BLaER1 treated with 17β-estradiol and CSF1 and Interleukin-3, amounts not matched to agents 10 nM and 100 nM (cell line): ENCODE data around the gene SIRT6.
"Not testable (repeated sequence)": the region's sequence is repeated elsewhere in the genome, so short reads cannot be mapped to it uniquely, and the experiment has no call there.

Experiments used
- H3K27ac ChIP-seq, 11 experiments: shearing (Covaris generic); formaldehyde crosslinking; 2 replicates each; pipeline ENCODE4 v1.8.1; 2022
- H3K27me3 ChIP-seq, 11 experiments: shearing (Covaris generic); formaldehyde crosslinking; 2 replicates each; pipeline ENCODE4 v1.8.1; 2022
- H3K36me3 ChIP-seq, 11 experiments: shearing (Covaris generic); formaldehyde crosslinking; 2 replicates each; pipeline ENCODE4 v1.8.1; 2022
- H3K4me1 ChIP-seq, 10 experiments: shearing (Covaris generic); formaldehyde crosslinking; 2 replicates each; pipeline ENCODE4 v1.8.1; 2022
- H3K4me2 ChIP-seq, 11 experiments: shearing (Covaris generic); formaldehyde crosslinking; 2 replicates each; pipeline ENCODE4 v1.8.1; 2022
- H3K4me3 ChIP-seq, 10 experiments: shearing (Covaris generic); formaldehyde crosslinking; 2 replicates each; pipeline ENCODE4 v1.8.1; 2022
- H3K9ac ChIP-seq, 11 experiments: shearing (Covaris generic); formaldehyde crosslinking; 2 replicates each; pipeline ENCODE4 v1.8.1; 2022
- H3K9me3 ChIP-seq, 11 experiments: shearing (Covaris generic); formaldehyde crosslinking; replicated peaks in 1 of 11; 2 replicates each; pipeline ENCODE4 v1.8.1; 2022
- H4K20me1 ChIP-seq, 11 experiments: shearing (Covaris generic); formaldehyde crosslinking; 2 replicates each; pipeline ENCODE4 v1.8.1; 2022
- Cebpa-rat ChIP-seq, 11 experiments: shearing (Covaris generic); IDR thresholded peaks; 2 replicates each; pipeline ENCODE4 v1.8.1; 2022

SIRT6 gene

GRCh38 chr19:4152241-4152998 lies 29.9 kb downstream of the SIRT6 start:
- Histone ChIP-seq H3K4me3 (no peak overlapping the region), H3K4me1 (peaks cover 6 to 46% (median 33%) of the 10 kb centered on the region in 10 experiments; a peak in 19 of 20 replicates), H3K27me3 (no peaks in the 10 kb centered on the region), H4K20me1 (no peaks in the 10 kb centered on the region; a peak in 1 of 22 replicates), H3K9ac (no peak overlapping the region), H3K4me2 (peak overlapping the region in 4 of 11 experiments; percentile 6 to 74 (median 60); a peak in 5 of 22 replicates), H3K27ac (no peak overlapping the region), H3K36me3 (no peaks in the 10 kb centered on the region), H3K9me3 (no peaks in the 10 kb centered on the region)
- TF ChIP-seq Cebpa-rat (IDR thresholded peaks at IDR 0.05) = no peak

GRCh38 chr19:4151623-4152022 lies 30.7 kb downstream of the SIRT6 start:
- Histone ChIP-seq H3K27ac (no peak overlapping the region), H3K4me3 (no peak overlapping the region), H3K27me3 (no peaks in the 10 kb centered on the region), H3K36me3 (no peaks in the 10 kb centered on the region), H3K4me2 (peak overlapping the region in 7 of 11 experiments; percentile 28 to 40 (median 36); a peak in 8 of 22 replicates), H3K9me3 (no peaks in the 10 kb centered on the region), H4K20me1 (no peaks in the 10 kb centered on the region; a peak in 1 of 22 replicates), H3K9ac (no peak overlapping the region), H3K4me1 (peaks cover 4 to 42% (median 34%) of the 10 kb centered on the region in 10 experiments)
- no peak for TF ChIP-seq Cebpa-rat (IDR thresholded peaks at IDR 0.05)

GRCh38 chr19:4149518-4150288 lies 32.7 kb downstream of the SIRT6 start:
- H3K9me3 ChIP-seq = no peaks in the 10 kb centered on the region
- peaks cover 16 to 43% (median 35%) of the 10 kb centered on the region in 10 experiments for H3K4me1 ChIP-seq
- no peak overlapping the region for H3K9ac ChIP-seq
- no peaks in the 10 kb centered on the region for H3K36me3 ChIP-seq
- no peaks in the 10 kb centered on the region for H4K20me1 ChIP-seq
- H3K4me3 ChIP-seq = no peak overlapping the region
- H3K4me2 ChIP-seq = peak overlapping the region in 8 of 11 experiments; percentile 26 to 59 (median 46); a peak in 15 of 22 replicates
- H3K27me3 ChIP-seq = no peaks in the 10 kb centered on the region; a peak in 1 of 22 replicates
- TF ChIP-seq Cebpa-rat (IDR thresholded peaks at IDR 0.05) = no peak
- no peak overlapping the region for H3K27ac ChIP-seq

GRCh38 chr19:4144666-4145249 lies 37.6 kb downstream of the SIRT6 start:
- Histone ChIP-seq H3K4me3 (no peak overlapping the region), H3K27me3 (no peaks in the 10 kb centered on the region; a peak in 2 of 22 replicates)

GRCh38 chr19:4142916-4143315 lies 39.4 kb downstream of the SIRT6 start:
- H3K9ac ChIP-seq, H3K9me3 ChIP-seq, H3K4me3 ChIP-seq, H3K27ac ChIP-seq, H3K4me2 ChIP-seq, H4K20me1 ChIP-seq, H3K27me3 ChIP-seq, H3K36me3 ChIP-seq: not testable (repeated sequence)
- peaks cover 0 to 44% (median 10%) of the 10 kb centered on the region in 10 experiments; a peak in 14 of 20 replicates for H3K4me1 ChIP-seq

More at GRCh38 chr19:4144666-4145249, 37.6 kb downstream of the SIRT6 start:
- no peak for TF ChIP-seq Cebpa-rat (IDR thresholded peaks at IDR 0.05)
- H3K9ac ChIP-seq = no peak overlapping the region
- H3K4me1 ChIP-seq = peaks cover 5 to 49% (median 16%) of the 10 kb centered on the region in 10 experiments
- no peaks in the 10 kb centered on the region for H4K20me1 ChIP-seq
- peak overlapping the region in 3 of 11 experiments; percentile 44 to 52 (median 51); a peak in 5 of 22 replicates for H3K4me2 ChIP-seq
- no peak overlapping the region for H3K27ac ChIP-seq
- no peaks in the 10 kb centered on the region for H3K9me3 ChIP-seq
- no peaks in the 10 kb centered on the region for H3K36me3 ChIP-seq

GRCh38 chr19:4140237-4140711 lies 42.1 kb downstream of the SIRT6 start:
- TF ChIP-seq Cebpa-rat (IDR thresholded peaks at IDR 0.05) = no peak
- no peaks in the 10 kb centered on the region for H3K36me3 ChIP-seq
- H3K9me3 ChIP-seq = no peaks in the 10 kb centered on the region
- peak overlapping the region in 4 of 11 experiments; percentile 15 to 30 (median 20); a peak in 4 of 22 replicates for H3K4me2 ChIP-seq
- peaks cover 0 to 30% (median 5%) of the 10 kb centered on the region in 10 experiments; a peak in 11 of 20 replicates for H3K4me1 ChIP-seq
- H3K9ac ChIP-seq = no peak overlapping the region
- no peak overlapping the region for H3K27ac ChIP-seq
- H3K4me3 ChIP-seq = no peak overlapping the region
- no peaks in the 10 kb centered on the region for H4K20me1 ChIP-seq
- no peaks in the 10 kb centered on the region; a peak in 1 of 22 replicates for H3K27me3 ChIP-seq

- H3K27me3 ChIP-seq = no peaks in the 10 kb centered on the region; a peak in 1 of 22 replicates
- H3K27ac ChIP-seq = no peak overlapping the region
- H3K4me2 ChIP-seq = peak overlapping the region in 4 of 11 experiments; percentile 15 to 30 (median 20); a peak in 4 of 22 replicates
- peaks cover 0 to 33% (median 5%) of the 10 kb centered on the region in 10 experiments; a peak in 11 of 20 replicates for H3K4me1 ChIP-seq
- no peak for TF ChIP-seq Cebpa-rat (IDR thresholded peaks at IDR 0.05)
- H3K9me3 ChIP-seq = no peaks in the 10 kb centered on the region
- no peaks in the 10 kb centered on the region for H3K36me3 ChIP-seq
- H4K20me1 ChIP-seq = no peaks in the 10 kb centered on the region
- H3K9ac ChIP-seq = no peak overlapping the region
- H3K4me3 ChIP-seq = no peak overlapping the region
Observed at GRCh38 chr19:4139614-4140236, 42.6 kb downstream of the SIRT6 start.

GRCh38 chr19:4138445-4138844 lies 43.9 kb downstream of the SIRT6 start:
- Histone ChIP-seq H3K27ac (no peak overlapping the region), H3K4me1 (peaks cover 0 to 23% (median 4%) of the 10 kb centered on the region in 10 experiments; a peak in 10 of 20 replicates), H3K9ac (no peak overlapping the region), H4K20me1 (no peaks in the 10 kb centered on the region), H3K9me3 (no peaks in the 10 kb centered on the region), H3K27me3 (no peaks in the 10 kb centered on the region), H3K36me3 (no peaks in the 10 kb centered on the region), H3K4me2 (no peak overlapping the region), H3K4me3 (no peak overlapping the region)
- no peak for TF ChIP-seq Cebpa-rat (IDR thresholded peaks at IDR 0.05)
